Left hindlimb (tissue), 1 donor: ENCODE results near the gene YEATS2.
"Not testable (repeated sequence)": the region's sequence is repeated elsewhere in the genome, so short reads cannot be mapped to it uniquely, and the experiment has no call there.

ENCODE experiments used
- DNase-seq: peaks from one replicate; pipeline ENCODE4 v3.0.0-alpha.2; 2018

The YEATS2 gene

DNA sequence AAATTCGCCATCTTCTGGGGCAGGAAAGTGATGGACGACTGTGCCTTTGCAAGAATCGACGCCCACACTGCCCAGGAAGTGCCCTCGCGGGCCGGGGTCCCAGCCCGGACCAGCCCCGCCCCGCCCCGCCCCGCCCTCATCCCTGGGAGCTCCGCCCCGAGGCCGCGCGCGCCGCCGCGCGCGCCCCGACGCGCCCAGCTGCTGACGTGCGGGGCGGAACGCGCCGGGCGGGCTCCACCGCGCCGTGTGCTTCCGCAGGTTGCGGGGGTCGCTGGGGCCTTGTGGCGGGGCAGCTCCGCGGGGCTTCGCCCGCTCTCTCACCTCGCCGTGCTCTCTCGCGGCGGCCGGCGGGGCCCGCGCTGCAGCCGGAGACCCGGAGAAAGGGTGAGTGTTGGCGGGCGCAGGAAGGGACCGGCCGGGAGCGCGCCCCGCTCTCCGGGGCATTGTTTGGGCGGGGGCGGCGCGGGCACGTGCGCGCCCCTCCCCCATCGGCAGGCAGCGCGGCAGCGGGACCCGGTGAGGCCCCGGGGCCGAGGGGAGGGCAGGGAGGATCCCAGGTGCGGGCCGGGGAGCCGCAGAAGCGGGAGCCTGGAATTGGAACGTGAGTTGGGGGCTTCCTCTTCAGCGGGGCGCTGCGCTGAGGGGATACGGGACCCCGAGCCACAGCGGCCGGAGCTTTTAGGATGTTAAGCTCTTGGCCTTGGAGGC is at the start of gene YEATS2:
Gene YEATS2 (plus strand): TSS at position 188 of the 708 bp plus-strand sequence. CDS start 17,366 bp downstream, outside the sequence.
- DNase-seq = peak; percentile 85

DNA sequence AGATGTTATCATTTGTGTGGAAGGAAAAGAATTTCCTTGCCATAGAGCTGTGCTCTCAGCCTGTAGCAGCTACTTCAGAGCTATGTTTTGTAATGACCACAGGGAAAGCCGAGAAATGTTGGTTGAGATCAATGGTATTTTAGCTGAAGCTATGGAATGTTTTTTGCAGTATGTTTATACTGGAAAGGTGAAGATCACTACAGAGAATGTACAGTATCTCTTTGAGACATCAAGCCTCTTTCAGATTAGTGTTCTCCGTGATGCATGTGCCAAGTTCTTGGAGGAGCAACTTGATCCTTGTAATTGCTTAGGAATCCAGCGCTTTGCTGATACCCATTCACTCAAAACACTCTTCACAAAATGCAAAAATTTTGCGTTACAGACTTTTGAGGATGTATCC is 47.0 kb upstream of the YEATS2 start:
- DNase-seq = no peak

DNA sequence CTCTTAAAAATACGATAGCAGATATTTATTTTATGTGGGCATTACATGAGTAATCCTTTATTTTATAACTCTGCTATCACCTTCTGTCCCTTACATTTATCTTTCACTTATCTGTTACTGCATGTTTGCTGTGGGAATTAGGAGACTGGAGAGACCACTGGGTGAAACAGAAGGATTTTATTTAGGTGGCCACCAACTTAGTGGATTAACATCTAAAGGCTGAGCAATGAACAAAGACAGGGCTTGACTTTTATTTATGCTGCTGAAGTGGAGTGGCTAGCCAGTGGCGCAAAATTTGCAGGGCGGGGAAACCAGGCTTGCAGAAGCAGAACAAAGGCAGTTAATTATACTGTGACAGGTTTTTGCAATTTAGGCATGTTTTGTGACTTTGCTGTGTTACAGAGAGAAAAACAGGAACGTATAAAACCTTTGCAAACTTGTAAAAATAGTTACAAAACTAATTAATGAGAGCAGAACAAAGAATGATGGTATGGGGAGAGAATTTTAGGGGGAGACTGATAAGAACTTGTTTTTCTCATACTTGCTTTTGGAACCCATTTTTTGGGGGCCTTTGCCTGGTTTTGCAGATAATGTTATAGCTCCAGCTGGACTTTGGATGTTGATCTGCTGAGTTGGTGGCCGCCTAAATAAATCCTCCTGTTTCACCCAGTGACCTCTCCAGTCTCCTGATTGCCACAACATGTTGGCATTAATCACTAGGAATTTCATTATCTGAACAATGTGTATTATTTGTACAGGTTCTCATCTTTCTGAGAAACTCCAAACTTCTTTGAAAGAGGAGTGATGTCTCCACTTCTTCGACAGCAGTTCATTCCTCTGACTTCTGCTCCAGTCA is 44.2 kb upstream of the YEATS2 start:
- DNase-seq = no peak

DNA sequence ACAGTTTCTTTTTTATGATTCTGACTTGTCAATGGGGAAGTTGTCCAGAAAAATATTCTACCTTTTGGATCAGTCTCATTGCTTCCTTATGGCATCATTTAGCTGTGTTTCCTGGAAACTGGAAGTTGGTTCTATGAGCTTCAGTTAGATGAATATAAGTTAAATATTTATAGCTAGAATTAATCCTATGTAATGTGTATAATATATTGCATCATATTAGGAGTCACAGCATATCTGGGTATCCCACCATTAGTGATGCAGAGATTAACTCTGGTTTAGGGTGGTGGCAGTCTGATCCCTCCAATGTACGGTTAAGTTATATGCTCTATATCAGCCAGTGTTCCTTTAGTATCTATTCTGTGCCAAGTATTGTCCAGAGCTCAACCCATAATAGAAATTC is 42.9 kb upstream of the YEATS2 start:
- DNase-seq = no peak

DNA sequence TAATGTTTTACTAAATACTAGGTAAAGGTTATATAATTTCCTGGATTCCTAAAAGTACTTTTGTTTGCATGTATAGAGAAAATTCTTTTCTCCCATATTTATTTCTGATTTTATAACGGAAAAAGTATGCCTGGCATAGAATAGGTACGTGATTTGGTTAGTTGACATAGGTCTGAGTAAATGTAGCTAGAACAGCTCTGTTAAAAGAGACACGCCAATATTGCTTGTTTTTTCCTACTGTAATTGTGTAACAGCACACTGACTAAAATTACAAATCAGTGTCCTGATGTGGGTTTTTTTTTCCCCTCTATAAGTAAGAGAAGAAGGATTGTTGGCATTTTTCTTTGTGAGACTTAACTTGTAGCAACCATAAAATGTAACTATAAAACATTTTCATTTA is 35.5 kb upstream of the YEATS2 start:
- no peak for DNase-seq

DNA sequence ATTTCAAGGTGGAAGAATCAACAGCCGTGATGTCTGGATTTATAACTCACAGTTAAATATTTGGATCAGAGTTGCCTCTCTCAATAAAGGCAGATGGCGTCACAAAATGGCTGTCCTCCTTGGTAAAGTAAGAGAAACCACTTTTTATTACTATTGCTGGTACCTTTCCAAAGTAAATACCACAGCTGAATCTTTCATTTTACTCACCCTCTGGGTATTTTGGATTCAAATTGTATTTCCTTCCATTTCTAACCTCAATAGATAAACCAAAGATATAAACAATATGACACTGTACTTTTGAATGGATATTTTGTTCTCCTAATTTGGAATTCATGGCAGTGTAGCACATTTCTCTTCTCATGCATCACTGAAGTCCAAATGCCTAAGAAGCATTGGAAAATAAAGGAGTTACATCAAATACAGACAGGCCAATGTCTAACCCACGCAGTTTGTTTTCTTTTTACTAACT is 32.6 kb upstream of the YEATS2 start:
- DNase-seq = no peak

DNA sequence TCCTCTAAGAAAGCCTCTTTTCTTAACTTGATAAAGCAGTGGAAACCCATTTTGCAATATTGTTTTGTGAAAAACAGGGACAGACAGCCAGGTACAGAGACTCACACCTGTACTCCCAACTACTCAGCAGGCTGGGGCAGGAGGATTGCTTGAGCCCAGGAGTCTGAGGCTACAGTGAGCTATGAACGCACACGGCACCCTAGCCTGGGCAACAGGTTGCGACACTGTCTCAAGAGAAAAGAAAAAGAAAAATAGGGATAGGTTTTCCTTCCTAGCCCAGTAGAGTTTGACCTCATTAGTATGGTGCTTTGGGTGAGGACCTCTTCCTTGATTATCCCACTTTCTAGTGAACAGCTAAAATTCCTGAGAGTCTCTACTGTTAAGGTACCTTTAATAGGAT is 17.5 kb upstream of the YEATS2 start:
- DNase-seq = no peak

DNA sequence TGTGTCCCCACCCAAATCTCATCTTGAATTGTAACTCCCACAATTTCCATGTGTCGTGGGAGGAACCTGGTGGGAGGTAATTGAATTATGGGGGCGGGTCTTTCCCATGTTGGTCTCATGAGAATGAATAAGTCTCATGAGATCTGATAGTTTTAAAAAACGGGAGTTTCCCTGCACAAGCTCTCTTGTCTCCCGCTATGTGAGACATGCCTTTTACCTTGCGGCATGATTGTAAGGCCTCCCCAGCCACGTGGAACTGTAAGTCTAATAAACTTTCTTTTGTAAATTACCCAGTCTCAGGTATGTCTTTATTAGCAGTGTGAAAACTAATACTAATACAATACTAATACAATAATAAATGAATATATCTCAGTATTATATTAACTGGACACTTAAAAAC is 9.9 kb upstream of the YEATS2 start:
- no peak for DNase-seq

DNA sequence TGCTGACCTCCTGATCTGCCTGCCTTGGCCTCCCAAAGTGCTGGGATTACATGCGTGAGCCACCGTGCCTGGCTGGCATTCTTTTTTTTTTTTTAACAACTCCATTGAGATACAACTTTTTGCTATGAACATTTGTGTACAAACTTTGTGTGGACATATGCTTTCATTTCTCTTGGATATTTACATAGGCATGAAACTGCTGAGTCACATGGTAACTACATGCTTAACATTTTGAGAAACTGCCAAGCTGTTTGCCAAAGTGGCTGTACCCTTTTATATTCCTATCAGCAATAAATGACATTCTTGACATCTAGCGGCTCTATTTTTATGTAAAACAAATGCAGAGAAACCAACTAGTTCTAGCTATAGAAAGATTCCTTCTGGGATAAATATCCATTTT is 8.7 kb upstream of the YEATS2 start:
- DNase-seq = no peak

DNA sequence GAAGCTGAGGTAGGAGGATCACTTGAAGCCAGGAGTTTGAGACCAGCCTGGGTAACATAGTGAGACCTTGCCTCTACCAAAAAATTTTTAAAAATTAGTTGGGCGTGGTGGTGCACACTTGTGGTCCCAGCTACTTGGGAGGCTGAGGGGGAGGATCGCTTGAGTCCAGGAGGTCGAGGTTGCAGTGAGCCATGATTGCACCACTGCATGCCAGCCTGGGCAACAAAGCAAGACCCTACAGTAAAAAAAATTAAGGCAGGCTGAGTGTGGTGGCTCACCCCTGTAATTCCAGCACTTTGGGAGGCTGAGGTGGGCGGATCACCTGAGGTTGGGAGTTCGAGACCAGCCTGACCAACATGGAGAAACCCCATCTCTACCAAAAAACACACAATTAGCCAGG is 8.0 kb upstream of the YEATS2 start:
- not testable (repeated sequence) for DNase-seq

DNA sequence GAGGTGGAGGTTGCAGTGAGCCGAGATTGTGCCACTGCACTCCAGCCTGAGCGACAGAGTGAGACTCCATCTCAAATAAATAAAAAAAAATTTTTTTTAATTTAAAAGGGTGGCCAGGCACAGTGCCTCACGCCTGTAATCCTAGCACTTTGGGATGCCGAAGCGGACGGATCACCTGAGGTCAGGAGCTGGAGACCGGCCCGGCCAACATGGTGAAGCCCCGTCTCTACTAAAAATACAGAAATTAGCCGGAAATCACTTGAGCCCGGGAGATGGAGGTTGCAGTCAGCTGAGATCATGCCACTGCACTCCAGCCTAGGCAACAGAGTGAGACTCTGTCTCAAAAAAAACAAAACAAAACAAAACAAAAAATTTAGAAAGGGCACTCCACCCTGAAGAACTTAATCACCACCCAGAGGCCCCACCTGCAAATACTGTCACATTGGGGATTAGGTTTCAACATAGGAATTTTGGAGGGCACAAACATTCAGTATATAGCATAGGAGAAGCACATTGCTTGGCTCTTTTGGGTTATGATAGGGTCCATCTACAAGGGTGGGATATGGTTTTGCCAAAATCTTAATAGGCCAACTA is 7.1 kb upstream of the YEATS2 start:
- no peak for DNase-seq

DNA sequence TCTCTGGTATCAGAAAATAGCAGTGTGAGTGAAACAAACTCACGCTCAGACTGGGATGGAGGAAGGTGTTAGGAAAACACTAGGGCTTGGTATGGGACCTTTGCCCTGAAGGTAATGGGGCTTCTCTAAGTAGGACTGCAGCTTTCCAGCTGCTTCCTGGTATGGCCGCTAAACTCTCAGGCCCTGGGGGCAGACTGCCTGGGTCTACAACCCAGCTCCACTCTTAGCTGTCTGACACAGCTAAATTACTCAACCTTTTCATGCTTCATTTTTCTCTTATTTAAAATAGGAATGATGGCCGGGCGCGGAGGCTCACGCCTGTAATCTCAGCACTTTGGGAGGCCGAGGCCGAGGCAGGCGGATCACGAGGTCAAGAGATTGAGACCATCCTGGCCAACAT is 5.2 kb upstream of the YEATS2 start:
- DNase-seq = no peak

DNA sequence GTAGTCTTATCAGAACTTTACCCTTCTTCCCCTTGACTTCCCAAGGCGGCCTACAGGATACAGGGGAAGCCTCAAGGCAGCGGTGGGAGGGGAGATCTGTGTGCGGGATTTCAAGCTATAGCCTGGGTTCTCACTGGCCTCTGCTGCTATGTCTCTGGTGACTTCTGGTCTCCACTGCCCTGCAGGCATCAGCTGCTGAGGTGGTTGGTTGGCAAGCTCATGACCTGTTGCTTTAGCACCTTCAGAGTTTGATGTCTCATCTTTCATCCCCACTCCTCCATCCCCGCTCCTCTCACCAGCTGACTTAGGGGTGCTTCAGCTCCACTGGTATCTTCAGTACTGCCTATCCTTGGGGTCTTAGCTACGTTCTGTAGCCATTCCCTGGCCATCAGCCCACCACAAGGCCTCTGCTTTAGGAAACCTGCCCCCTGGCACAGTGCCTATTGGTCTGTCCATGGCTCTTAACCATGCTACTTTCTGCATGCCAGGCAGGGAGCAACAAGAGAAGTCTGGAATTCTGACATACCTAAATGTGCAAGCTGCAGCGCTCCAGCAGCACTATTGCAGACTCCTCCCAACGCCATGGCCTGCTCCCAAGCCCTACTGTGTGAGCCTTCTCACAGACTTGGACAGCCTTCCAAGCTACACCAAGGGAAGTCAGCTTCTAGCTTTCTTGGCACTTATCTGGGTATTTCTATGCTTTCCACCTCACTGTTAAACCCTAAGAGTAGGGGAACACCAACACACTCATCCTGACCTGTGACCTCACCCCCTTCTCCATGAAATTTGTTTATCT is 1.8 kb upstream of the YEATS2 start:
- no peak for DNase-seq

DNA sequence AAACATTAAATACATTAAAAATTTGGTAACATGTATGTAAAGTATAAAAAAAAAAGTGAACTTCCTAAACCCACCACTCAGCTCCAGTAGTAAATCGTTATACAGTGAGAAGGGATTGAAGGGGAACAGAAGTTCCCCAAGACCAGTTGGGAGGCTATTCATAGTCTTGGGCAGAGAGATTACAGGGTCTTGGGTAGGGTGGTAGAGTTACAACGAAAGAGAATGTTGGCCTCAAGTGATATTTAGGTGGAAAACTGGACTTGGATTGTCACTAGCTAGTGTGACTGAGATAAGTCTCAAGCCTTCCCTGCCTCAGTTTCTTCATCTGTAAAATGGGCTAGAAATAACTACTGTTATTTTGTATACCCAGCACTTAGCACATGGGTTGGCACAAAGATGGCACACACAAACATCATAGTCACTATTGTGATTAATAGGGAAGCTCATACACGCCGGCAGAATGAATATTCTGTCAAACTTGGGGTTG is 431 bp upstream of the YEATS2 start:
- no peak for DNase-seq

DNA sequence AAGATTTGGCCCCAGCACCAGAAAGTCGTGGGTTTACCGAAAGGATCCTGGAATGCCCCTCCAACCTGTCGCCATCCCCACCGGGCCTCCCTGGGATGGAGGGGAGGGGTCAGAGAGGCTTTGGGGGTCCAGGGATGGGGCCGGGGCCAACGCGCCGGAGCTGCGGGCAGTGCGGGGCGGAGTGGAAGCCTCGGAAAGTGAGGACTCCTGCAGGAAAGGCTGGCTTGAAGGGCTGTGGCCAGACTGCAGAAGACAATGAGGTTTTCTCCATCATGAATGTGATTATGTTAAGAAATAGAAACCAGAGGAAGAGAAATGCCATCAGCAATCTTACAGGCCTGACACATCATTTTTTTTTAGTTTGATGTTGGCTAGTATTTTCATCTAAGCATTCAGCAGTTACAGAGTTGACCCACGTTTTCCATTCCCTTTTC is 738 bp downstream of the YEATS2 start:
- DNase-seq = peak; percentile 62

DNA sequence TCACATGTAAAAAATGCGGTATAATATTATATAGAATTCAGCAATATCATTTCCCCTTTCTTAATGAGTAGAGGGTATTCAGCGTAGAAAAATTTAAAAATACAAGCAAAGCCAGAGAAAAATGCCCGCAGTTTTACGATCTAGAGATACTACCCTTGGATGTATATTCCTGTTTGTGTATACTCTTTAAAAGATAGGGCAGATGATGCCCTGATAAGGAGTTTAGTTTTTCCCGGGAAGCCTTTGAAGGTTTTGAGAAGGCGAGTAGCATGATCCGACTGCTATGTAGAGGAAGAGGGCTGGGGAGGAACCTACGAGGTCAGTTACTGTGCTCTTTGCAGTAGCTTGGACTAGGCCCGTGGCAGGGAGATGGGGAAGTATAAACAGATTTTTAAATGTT is 1.2 kb downstream of the YEATS2 start:
- no peak for DNase-seq

DNA sequence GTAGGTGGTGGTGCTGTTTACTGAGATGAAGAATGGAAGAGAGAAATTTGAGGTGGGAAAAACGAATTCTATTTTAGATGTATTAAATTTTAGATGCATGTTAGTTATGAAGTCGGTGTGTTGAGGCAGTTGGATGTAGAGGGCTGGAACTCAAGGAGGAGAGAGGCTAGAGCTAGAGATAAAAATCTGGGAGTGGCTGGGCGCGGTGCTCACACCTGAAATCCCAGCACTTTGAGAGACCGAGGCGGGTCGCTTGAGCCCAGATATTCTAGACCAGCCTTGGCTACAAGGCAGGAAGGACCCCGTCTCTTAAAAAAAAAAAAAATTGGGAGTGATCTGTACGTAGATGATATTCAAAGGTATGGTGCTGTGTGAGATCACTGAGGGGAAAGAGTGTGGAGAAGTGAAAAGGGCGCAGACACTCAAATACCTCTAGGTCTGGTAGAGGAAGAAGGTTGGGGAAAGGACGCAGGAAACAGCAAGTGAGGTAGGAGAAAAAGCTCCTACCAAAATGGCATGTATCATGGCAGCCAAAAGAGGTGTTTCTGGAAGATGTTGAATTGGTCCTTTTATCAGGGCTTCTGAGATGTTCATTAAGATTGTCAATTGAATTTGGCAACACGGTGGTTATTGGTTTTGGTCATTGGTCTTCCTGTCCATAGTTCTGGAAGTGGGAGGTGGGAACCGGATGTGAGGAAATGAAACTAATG is 1.8 kb downstream of the YEATS2 start:
- DNase-seq = no peak

DNA sequence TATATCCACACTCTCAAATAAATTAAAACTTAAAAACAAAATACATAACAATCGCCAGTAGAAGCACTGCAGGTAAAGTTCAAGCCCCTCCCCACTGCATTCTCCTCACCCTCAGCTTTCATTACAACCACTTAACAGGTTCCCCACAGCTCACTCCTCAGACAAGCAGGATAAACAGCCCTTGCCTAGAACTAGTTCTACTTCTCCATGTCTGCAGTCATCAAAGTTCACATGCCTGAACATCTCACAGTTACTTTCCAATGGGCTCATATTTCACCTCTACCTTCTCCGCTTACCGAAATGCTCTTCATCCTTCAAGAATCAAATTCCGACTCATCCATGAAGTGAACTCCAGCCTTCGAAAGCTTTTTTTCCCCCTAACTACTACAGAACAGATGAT is 4.1 kb downstream of the YEATS2 start:
- no peak for DNase-seq

DNA sequence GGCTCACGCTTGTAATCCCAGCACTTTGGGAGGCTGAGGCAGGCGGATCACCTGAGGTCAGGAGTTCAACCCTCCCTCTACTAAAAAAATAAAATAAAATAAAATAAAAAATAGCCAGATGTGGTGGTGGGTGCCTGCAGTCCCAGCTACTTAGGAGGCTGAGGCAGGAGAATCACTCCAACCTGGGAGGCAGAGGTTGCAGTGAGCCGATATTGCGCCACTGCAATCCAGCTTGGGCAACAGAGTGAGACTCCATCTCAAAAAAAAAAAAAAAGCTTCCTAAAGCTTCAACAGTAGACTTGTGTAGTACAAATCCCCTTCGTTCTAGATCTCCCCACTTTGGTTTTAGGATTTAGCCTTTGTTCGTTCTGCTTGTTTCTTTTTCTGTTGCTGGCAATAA is 6.3 kb downstream of the YEATS2 start:
- not testable (repeated sequence) for DNase-seq

DNA sequence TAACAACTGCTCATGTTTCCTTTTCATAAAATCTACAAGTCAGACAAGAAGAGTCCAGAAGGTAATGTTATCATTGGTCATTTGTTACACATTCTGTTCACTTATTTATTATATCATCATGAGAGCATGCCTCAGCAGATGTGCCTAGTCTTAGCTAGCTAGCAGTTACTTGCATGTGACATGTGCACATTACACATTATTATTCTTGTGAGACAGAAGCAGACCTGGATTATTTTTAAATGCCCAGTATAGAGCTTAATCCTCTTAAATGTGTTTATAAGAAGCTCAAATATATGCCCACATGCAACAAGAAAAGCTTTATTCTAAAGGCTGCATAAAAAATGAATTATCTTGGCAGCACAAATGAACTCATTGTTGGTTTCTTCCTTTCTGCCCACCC is 12.6 kb downstream of the YEATS2 start:
- DNase-seq = no peak

DNA sequence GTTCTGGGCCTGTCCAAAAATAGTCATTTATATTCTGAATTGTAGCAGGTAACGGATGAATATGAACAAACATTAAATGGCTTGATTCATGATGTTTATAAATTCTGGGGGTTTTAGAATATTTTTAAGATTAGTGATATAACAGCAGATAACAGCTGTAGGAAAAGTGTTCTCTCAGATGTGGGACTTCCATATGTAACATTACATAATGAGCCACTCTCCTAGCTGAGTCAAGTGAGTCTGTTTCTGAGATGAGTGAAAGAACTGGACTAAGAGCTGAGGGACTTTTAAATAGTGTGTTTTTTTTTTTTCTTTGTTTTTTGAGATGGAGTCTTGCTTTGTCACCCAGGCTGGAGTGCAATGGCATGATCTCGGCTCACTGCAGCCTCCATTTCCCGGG is 13.9 kb downstream of the YEATS2 start:
- DNase-seq = no peak

DNA sequence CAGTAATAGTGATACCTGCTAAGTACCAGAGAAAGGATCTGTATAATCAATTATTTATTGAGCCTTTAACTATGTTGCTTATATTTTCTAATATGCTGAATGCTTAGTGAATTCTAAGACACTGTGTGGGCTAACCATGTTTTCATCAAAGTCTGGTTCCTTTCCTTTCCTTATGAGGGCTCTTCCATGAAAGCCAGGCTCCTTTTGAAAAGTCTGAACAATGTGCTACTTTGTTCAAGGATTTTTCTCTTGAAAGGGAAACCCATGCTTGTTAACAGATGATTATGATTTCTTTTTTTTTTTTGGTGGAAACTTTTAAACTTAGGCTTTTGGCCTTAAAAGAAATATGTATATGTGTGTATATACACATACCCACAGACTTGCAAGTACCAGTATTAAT is 17.0 kb downstream of the YEATS2 start:
- no peak for DNase-seq
